Common myeloid progenitor, CD34-positive (primary cell): ENCODE measurements around the gene LTF.
A peak's percentile ranks its signal among the peaks of the same experiment; 100 is the strongest.

ENCODE experiments used
- CTCF ChIA-PET: fragments of 350-600 bp; sonication (Branson Sonifier 250); formaldehyde crosslinking; loops from one replicate; lab custom pipeline; 2021; ENCODE audit warnings: antibody characterized with exemption; lab: Charles Lee
- POLR2A ChIA-PET: fragments of 350-600 bp; sonication (Branson Sonifier 250); formaldehyde crosslinking; loops from one replicate; lab custom pipeline; 2021; ENCODE audit warnings: antibody characterized with exemption; lab: Charles Lee
- DNase-seq, 3 donors: peaks; one replicate each; pipeline versions ENCODE4 v3.0.0 to v3.0.0-alpha.2; 2013
- H3K27ac ChIP-seq, 2 experiments: 1 replicate in 1 of 2; 2 replicates in 1 of 2; pipeline ENCODE4 v1.7.0; 2013; ENCODE audit warnings: inconsistent platforms in 2 of 2, low read length in 2 of 2, mild to moderate bottlenecking in 2 of 2, low read depth in 1 of 2, moderate library complexity in 1 of 2; ENCODE audit not compliant: severe bottlenecking in 2 of 2, insufficient read depth in 1 of 2, poor library complexity in 1 of 2
- H3K27me3 ChIP-seq, 5 experiments: replicated peaks in 2 of 5; 1 replicate in 3 of 5; 2 replicates in 2 of 5; pipeline versions ENCODE4 v1.6.1 to v1.7.0; 2013; ENCODE audit warnings: low read length in 4 of 5, mild to moderate bottlenecking in 2 of 5, moderate library complexity in 2 of 5, inconsistent platforms in 1 of 5; ENCODE audit not compliant: insufficient read depth in 5 of 5, control insufficient read depth in 4 of 5
- H3K36me3 ChIP-seq, 4 experiments: 1 replicate in 2 of 4; 2 replicates in 2 of 4; pipeline versions ENCODE4 v1.6.1 to v1.7.0; 2013; ENCODE audit warnings: low read length in 3 of 4, control low read depth in 1 of 4, mild to moderate bottlenecking in 1 of 4; ENCODE audit not compliant: control insufficient read depth in 4 of 4, insufficient read depth in 4 of 4
- H3K4me1 ChIP-seq, 4 experiments: 1 replicate in 3 of 4; 2 replicates in 1 of 4; pipeline versions ENCODE4 v1.6.1 to v1.7.1; 2013; ENCODE audit warnings: low read length in 3 of 4, mild to moderate bottlenecking in 3 of 4, control low read depth in 1 of 4, inconsistent platforms in 1 of 4, moderate library complexity in 1 of 4; ENCODE audit not compliant: control insufficient read depth in 4 of 4, insufficient read depth in 4 of 4; ENCODE audit errors: control extremely low read depth in 1 of 4
- H3K4me3 ChIP-seq, 7 experiments: 1 replicate in 4 of 7; 2 replicates in 3 of 7; pipeline versions ENCODE4 v1.5.1 to v1.7.0; 2013; ENCODE audit warnings: mild to moderate bottlenecking in 7 of 7, low read length in 6 of 7, moderate library complexity in 6 of 7, inconsistent platforms in 2 of 7, low read depth in 2 of 7, control low read depth in 1 of 7; ENCODE audit not compliant: insufficient read depth in 4 of 7, control insufficient read depth in 1 of 7; ENCODE audit errors: extremely low read depth in 1 of 7
- H3K9me3 ChIP-seq, 5 experiments: 1 replicate in 4 of 5; 2 replicates in 1 of 5; pipeline versions ENCODE4 v1.6.1 to v1.7.1; 2013; ENCODE audit warnings: low read length in 4 of 5, mild to moderate bottlenecking in 2 of 5, inconsistent platforms in 1 of 5, low read depth in 1 of 5, moderate library complexity in 1 of 5; ENCODE audit not compliant: control insufficient read depth in 4 of 5, insufficient read depth in 2 of 5; ENCODE audit errors: control extremely low read depth in 1 of 5
- WGBS: methylation state at CpG from one replicate; pipeline ENCODE4 v1.1.5; 2013; ENCODE audit not compliant: insufficient coverage; 5-methylcytosine and 5-hydroxymethylcytosine counted together

Gene LTF

GRCh38 chr3:46399557-46399956 lies 65.1 kb downstream of the LTF start:
- POLR2A ChIA-PET, result interaction anchor here (0.6 kb wide), 2 partner anchors 22 to 1713 kb away, joined by 3 to 4 read pairs; no protein-coding TSS in a partner anchor

DNA sequence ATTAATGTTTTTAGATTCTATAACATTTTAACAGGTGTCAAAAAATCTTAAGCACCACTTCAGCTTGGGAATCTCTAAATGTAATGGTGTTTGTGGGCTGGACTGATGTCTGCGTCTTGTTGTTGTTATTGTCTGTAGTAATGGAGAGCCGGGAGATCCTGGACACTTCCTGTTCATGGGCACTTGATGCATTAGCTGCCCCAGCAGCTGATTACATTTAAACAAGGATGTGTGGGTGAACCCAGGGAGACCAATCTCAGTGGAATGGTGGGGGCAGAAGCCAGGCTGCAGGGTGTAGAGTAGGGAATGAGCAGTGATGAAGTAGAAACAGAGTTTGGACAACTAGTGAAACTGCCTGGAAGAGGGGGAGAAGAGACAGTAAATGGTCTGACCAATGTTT lies 65.6 kb downstream of the LTF start:
- CTCF ChIA-PET, result interaction anchor here (0.6 to 4.1 kb wide), 6 partner anchors 10 to 197 kb away, joined by 3 to 18 read pairs (median 3); no protein-coding TSS in a partner anchor
- Histone ChIP-seq H3K4me1 (peaks cover 4 to 37% (median 11%) of the 10 kb centered on the region in 4 experiments), H3K27ac (no peak overlapping the region), H3K36me3 (no peaks in the 10 kb centered on the region), H3K4me3 (no peak overlapping the region), H3K27me3 (no peaks in the 10 kb centered on the region), H3K9me3 (no peaks in the 10 kb centered on the region)
- DNase-seq, result no peak
- WGBS, result 80% methylated on average over 1 of the region's 2 CpGs
- POLR2A ChIA-PET, result interaction anchor here (0.6 kb wide), 1 partner anchor 22 kb away, joined by 4 read pairs; no protein-coding TSS in a partner anchor

More at GRCh38 chr3:46399557-46399956, 65.1 kb downstream of the LTF start:
- H3K4me3 ChIP-seq, result no peak overlapping the region
- no peaks in the 10 kb centered on the region for H3K9me3 ChIP-seq
- CTCF ChIA-PET, result interaction anchor here (0.6 to 4.1 kb wide), 7 partner anchors 10 to 197 kb away, joined by 3 to 18 read pairs (median 3); no protein-coding TSS in a partner anchor
- H3K27me3 ChIP-seq, result no peaks in the 10 kb centered on the region
- peaks cover 4 to 37% (median 11%) of the 10 kb centered on the region in 4 experiments for H3K4me1 ChIP-seq
- DNase-seq, result no peak
- no peak overlapping the region for H3K27ac ChIP-seq
- H3K36me3 ChIP-seq, result no peaks in the 10 kb centered on the region
- 61% methylated on average over 2 of the region's 2 CpGs for WGBS

GRCh38 chr3:46398186-46398955 lies 66.3 kb downstream of the LTF start:
- H3K4me1 ChIP-seq, result peaks cover 4 to 37% (median 11%) of the 10 kb centered on the region in 4 experiments
- no peaks in the 10 kb centered on the region for H3K27me3 ChIP-seq
- ChIA-PET POLR2A (interaction anchor here (0.6 kb wide), 1 partner anchor 65 kb away, joined by 3 read pairs; no protein-coding TSS in a partner anchor), CTCF (interaction anchor here (1.3 to 4.1 kb wide), 4 partner anchors 16 to 30 kb away, joined by 3 to 18 read pairs (median 4); no protein-coding TSS in a partner anchor)
- H3K9me3 ChIP-seq, result no peaks in the 10 kb centered on the region
- no peak overlapping the region for H3K4me3 ChIP-seq
- DNase-seq, result no peak
- WGBS, result 92% methylated on average over 3 of the region's 6 CpGs
- no peaks in the 10 kb centered on the region for H3K36me3 ChIP-seq
- H3K27ac ChIP-seq, result no peak overlapping the region

DNA sequence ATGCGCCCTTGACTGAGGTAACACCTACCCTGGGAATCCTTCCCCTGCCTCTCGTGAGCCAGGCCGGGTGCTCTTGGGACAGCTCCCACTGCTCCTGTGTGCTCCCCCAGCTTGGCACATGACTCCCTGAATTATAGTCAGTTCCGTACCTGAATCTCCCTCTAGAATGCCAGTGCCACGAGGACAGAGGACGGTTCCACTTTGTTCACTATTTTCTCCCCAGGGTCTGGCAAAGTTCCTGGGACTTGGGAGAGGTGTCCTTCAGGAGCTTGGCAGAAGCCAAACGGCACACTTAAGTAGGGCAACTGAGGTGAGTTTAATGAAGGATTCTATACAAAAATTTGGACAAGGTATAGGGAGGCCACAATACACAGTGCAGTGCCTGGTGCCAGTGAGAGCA lies 67.6 kb downstream of the LTF start:
- POLR2A ChIA-PET, result no interaction called here
- no peak for DNase-seq
- CTCF ChIA-PET, result interaction anchor here (1.3 to 4.1 kb wide), 3 partner anchors 14 to 31 kb away, joined by 3 to 18 read pairs (median 4); no protein-coding TSS in a partner anchor
- Histone ChIP-seq H3K27ac (no peak overlapping the region), H3K9me3 (no peaks in the 10 kb centered on the region), H3K4me1 (peaks cover 4 to 37% (median 11%) of the 10 kb centered on the region in 4 experiments), H3K36me3 (no peaks in the 10 kb centered on the region), H3K4me3 (no peak overlapping the region), H3K27me3 (no peaks in the 10 kb centered on the region)
- WGBS, result 95% methylated on average over 7 of the region's 7 CpGs

DNA sequence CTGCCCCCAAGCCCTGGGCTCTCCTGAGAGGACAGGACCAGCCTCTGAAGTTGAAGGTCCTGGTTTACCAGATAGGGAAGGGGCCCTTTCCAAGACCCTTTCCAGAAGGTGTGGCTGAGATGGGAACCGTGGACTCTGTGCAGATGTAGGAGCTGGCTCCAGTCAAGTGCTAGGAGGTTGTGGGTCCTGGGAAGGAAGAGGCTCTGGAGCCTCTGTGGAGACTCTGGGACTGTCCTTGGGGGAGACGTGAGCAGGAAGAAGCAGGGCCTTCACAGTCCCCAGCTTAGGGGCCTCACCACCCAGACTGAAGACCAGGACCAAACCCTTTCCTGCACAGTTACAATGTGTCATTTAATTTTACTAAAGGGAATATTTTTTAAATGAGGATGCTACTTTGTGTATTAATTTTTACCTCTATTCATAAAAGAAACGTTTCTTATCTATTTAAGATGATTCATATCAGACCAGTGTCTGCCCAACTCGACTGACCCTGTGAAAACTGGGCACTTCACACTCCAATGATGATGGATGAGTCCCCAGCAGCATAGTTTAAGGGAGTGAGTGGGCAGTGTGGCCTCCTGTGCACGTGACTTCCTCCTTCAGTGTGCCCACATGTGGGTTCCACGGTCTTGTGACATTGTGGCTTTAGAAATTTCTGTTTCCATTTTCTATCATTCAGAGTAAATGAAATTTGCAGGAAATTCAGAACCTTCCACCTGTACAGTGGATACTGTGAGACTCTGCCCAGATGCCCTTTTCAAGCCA lies 68.8 kb downstream of the LTF start:
- H3K36me3 ChIP-seq, result no peaks in the 10 kb centered on the region
- POLR2A ChIA-PET, result no interaction called here
- no peak overlapping the region for H3K4me3 ChIP-seq
- H3K27me3 ChIP-seq, result no peaks in the 10 kb centered on the region
- peaks cover 4 to 37% (median 11%) of the 10 kb centered on the region in 4 experiments for H3K4me1 ChIP-seq
- DNase-seq, result peak in 2 of 3 donors; percentile 55 to 71
- 29% methylated on average over 3 of the region's 6 CpGs for WGBS
- H3K9me3 ChIP-seq, result no peaks in the 10 kb centered on the region
- CTCF ChIA-PET, result interaction anchor here (1.3 kb wide), 1 partner anchor 11 kb away, joined by 6 read pairs; the partner anchor contains the start of genes CCR5AS and CCRL2
- no peak overlapping the region for H3K27ac ChIP-seq

- H3K9me3 ChIP-seq, result no peaks in the 10 kb centered on the region
- POLR2A ChIA-PET, result no interaction called here
- H3K4me3 ChIP-seq, result no peak overlapping the region
- H3K36me3 ChIP-seq, result no peaks in the 10 kb centered on the region
- no peak overlapping the region for H3K27ac ChIP-seq
- no peaks in the 10 kb centered on the region for H3K27me3 ChIP-seq
- DNase-seq, result no peak
- H3K4me1 ChIP-seq, result peaks cover 4 to 37% (median 11%) of the 10 kb centered on the region in 4 experiments
- WGBS, result 70% methylated on average over 6 of the region's 6 CpGs
- CTCF ChIA-PET, result interaction anchor here (1.3 kb wide), 1 partner anchor 12 kb away, joined by 6 read pairs; the partner anchor contains the start of genes CCR5AS and CCRL2
Observed at GRCh38 chr3:46395210-46395661, 69.5 kb downstream of the LTF start.
